Left ventricle myocardium superior (tissue), 1 donor: ENCODE measurements around the gene SLC12A8. TPM values are rescaled to one million over a fixed set of nuclear protein-coding genes. Genes with fewer than 3 reads are reported as not detected.
A peak's percentile ranks its signal among the peaks of the same experiment; 100 is the strongest.

Experiments
- ATAC-seq: fragments of 200-7000 bp; cut with Tn5 transposase; one replicate; pipeline ENCODE4 v1.9.1; 2020; ENCODE audit warnings: mild to moderate bottlenecking, moderate library complexity
- DNase-seq: peaks from one replicate; pipeline ENCODE4 v3.0.0-alpha.2; 2020
- intact Hi-C: fragments of 100-400 bp; cut with micrococcal nuclease; formaldehyde crosslinking; loops from one replicate; pipeline ENCODE4 v1.11.0; 2022
- total RNA-seq: library from RNA; stranded (reverse); fragmentation: NEBNext Ultra II Directional; extraction: Animal tissue kit (Norgen Biotek cat#: 25700); gene quantifications from one replicate; pipeline ENCODE4 v1.2.1, GENCODE V29; 2021
- donor health status: DM: no; HTN: yes; CAD: no; lungs with severe emphysema.

Gene SLC12A8
- total RNA-seq, 1 donor from 2014 or later, result 0.52 TPM

- DNase-seq (no peak), ATAC-seq (no peak)
- intact Hi-C loops, result no loop called here
Measured at GRCh38 chr3:125220183-125220582, 7.6 kb upstream of the SLC12A8 start.

- ATAC-seq (no peak), DNase-seq (no peak)
- intact Hi-C loops, result no loop called here
Measured at GRCh38 chr3:125219261-125219701, 6.7 kb upstream of the SLC12A8 start.

GRCh38 chr3:125214738-125215137 is 2.2 kb upstream of the SLC12A8 start:
- DNase-seq, result no peak
- intact Hi-C loops, result no loop called here
- ATAC-seq, result no peak

GRCh38 chr3:125213946-125214542 is 1.5 kb upstream of the SLC12A8 start:
- ATAC-seq (no peak), DNase-seq (no peak)
- intact Hi-C loops, result no loop called here

- intact Hi-C loops, result no loop called here
- DNase-seq (no peak), ATAC-seq (no peak)
Measured at GRCh38 chr3:125213364-125213755, 812 bp upstream of the SLC12A8 start.

- DNase-seq (no peak), ATAC-seq (peak; percentile 61)
- intact Hi-C loops, result no loop called here
Measured at GRCh38 chr3:125212091-125212508, 448 bp downstream of the SLC12A8 start.

GRCh38 chr3:125211523-125212090 is 941 bp downstream of the SLC12A8 start:
- intact Hi-C loops, result no loop called here
- DNase-seq (no peak), ATAC-seq (no peak)

GRCh38 chr3:125207949-125208568 is 4.5 kb downstream of the SLC12A8 start:
- intact Hi-C loops, result loop anchor here (2.0 kb wide), 1 partner anchor 39 kb away; no protein-coding TSS in a partner anchor
- no peak for ATAC-seq
- no peak for DNase-seq

GRCh38 chr3:125207507-125207906 is 5.0 kb downstream of the SLC12A8 start:
- ATAC-seq, result no peak
- DNase-seq, result no peak
- intact Hi-C loops, result loop anchor here (2.0 kb wide), 1 partner anchor 39 kb away; no protein-coding TSS in a partner anchor

- no peak for ATAC-seq
- intact Hi-C loops, result loop anchor here (2.0 kb wide), 1 partner anchor 40 kb away; no protein-coding TSS in a partner anchor
- DNase-seq, result no peak
Measured at GRCh38 chr3:125206934-125207333, 5.6 kb downstream of the SLC12A8 start.

GRCh38 chr3:125203731-125204130 is 8.8 kb downstream of the SLC12A8 start:
- DNase-seq, result no peak
- no peak for ATAC-seq
- intact Hi-C loops, result no loop called here

GRCh38 chr3:125202197-125202596 is 10.4 kb downstream of the SLC12A8 start:
- ATAC-seq (no peak), DNase-seq (no peak)
- intact Hi-C loops, result no loop called here

- DNase-seq, result no peak
- ATAC-seq, result no peak
- intact Hi-C loops, result no loop called here
Measured at GRCh38 chr3:125200731-125201139, 11.8 kb downstream of the SLC12A8 start.

GRCh38 chr3:125194849-125195601 is 17.5 kb downstream of the SLC12A8 start:
- ATAC-seq (no peak), DNase-seq (no peak)
- intact Hi-C loops, result no loop called here

- intact Hi-C loops, result no loop called here
- DNase-seq (no peak), ATAC-seq (no peak)
Measured at GRCh38 chr3:125194061-125194848, 18.3 kb downstream of the SLC12A8 start.

- no peak for DNase-seq
- no peak for ATAC-seq
- intact Hi-C loops, result no loop called here
Measured at GRCh38 chr3:125192190-125193035, 20.1 kb downstream of the SLC12A8 start.

GRCh38 chr3:125191730-125192129 is 20.8 kb downstream of the SLC12A8 start:
- DNase-seq, result no peak
- no peak for ATAC-seq
- intact Hi-C loops, result no loop called here

- ATAC-seq, result no peak
- DNase-seq, result no peak
- intact Hi-C loops, result no loop called here
Measured at GRCh38 chr3:125191256-125191655, 21.3 kb downstream of the SLC12A8 start.
